Tongue (tissue), 2 donors: Measurements from ENCODE around the gene CASR. TPM values are rescaled to one million over a fixed set of nuclear protein-coding genes. Genes with fewer than 3 reads are reported as not detected.

ENCODE experiments used
- DNase-seq: peaks from one replicate; pipeline ENCODE4 v3.0.0-alpha.2; 2015
- total RNA-seq: library from RNA; depleted of rRNA; stranded (reverse); fragments of >200 nt; gene quantifications from one replicate; pipeline ENCODE4 v1.2.3, GENCODE V29; 2014

The CASR gene
- total RNA-seq, 1 donor from 2014 or later, result not detected

DNA sequence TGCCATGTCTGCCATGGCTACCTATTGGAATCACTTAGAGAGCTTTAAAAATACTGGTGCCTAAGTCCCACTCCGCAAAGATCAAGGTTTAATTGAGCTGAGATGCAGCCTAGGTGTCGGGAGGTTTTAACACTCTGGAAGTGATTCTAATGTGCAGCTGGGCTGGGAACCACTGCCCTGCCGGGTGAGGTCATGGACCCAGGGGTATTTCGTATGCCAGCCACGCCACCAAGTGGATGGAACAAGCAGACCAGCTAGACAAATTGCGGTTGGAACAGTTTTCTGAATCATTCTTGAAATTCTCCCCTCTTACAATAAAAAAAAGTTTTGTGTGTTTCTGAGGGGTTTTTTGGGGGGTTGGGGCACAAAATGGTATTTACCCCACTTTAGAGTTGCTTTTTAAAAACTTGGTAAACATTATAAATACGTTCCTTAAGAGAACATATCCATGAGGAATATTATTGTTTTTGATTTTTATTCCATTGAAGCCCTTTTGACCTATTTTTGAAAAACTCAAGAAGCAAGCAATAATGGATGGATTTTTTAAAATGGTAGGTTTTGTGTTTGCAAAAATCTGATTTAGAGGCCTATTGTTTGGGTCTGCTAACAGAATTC, 75.4 kb downstream of the CASR start:
- DNase-seq, result peak; percentile 68

DNA sequence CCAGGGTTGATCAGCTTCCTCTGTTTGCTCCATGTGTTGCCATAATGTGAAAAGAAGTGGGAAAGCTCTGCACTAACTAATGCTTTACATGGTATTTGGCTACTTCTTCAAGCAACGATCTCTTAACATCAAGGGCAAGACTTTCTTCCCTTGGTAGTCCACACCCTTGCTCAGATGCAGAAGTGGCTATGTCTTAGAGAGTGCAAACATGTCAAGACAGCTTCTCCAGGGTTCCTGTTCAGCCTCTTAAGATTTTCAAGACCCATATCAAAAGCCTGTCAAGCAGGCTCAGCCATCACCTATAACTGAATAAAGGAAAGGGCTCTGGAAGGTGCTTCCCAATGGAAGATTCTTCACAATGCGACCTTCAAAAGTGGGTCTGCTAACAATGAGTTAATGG, 76.7 kb downstream of the CASR start:
- no peak for DNase-seq

DNA sequence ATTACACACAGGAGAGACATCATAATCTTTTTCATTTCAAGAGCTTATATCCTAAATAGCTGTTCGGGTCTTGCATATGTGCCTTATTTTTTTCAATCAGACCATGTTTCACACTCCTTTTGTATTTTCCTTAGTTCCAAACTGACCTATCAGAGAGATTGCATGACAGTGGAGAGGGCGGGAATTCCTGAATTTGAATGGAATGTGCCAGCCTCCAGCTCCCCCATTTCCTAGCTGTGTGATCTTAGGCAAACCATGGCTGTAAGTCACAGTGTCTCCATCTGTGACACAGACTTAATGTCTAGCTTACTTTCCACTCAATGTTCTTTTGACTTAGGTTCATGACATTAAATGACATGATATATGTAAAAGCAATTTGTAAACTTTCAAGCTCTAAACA, 79.6 kb downstream of the CASR start:
- DNase-seq, result no peak

DNA sequence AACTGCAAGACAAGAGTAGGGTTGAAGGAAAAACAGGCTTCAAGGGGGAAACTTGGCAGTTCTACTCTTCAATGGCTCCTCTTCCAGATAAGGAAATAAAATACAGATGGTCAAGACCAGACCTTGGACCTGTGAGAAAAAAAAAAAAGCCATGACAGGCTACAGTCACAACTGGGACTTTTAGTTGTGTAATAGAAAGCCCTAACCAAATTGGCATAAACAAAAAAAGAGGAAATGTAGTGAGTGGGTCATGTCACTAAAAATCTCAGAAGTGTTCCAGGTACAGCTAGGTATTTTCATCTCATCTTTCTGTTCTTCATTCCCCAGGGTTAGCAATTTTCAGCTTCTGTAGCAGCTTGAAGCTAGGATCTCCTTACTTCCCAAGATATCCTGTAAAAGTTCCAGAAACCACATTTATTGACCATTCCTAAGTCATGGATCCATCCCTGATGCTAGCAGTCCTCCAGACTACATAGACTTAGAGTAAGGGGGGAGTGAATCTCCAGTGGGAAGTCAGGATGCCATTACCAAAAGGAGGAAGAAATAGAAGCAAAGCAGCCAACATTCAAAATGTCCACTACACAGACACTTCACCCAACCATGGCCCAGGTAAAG, 80.6 kb downstream of the CASR start:
- DNase-seq, result no peak

DNA sequence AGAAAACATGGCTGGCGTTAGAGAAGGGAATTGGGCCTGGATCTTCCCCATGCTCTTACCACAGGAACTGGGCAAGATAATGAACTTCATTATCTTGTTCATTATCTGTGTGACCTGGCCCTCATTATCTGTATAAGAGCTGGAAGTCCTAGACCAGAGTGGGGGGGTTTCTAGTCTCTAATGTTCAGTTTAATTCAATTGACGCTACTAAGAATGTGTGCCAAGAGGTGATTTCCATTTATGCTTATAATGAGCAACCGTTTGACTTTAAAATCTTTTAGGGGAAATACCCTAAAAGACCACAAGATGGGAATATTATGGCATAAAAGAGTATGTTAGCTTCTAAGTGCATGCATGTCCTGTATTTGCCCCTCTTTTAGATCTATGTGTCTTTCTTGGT, 82.5 kb downstream of the CASR start:
- no peak for DNase-seq

DNA sequence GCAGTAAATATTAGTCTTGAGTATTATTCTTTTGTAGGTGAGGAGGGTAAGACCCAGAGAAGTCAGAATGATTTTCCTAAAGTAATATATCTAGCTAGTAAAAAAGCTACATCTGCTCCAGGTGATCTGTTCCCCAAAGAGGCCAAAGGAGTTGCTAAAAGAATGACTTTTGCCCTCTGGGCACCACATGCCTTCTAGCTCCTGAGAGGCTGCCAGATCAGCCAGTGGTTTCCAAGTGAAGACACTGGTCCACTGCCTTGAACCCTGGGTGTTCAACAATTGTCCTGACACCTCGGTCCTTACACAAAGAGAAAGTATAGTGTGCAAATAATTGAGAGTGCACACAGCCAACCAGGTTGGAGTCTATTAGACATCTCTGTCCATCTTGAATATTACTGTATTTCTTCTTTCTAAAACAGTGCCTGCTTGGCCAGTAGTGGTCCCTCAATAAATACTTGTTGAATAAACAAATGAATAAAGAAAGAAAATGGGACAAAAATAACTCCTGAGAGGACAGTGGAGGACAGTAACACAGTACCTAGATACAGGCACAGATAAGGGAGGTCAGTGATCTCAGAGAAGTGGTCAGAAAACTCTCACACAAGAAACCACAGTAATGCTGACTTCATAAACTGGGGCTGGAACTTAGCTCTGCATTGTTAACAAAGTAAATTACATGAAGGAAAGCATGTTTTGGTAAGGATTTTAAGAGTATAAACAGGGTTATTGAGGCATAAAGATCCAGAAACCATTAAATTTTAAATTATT, 85.0 kb downstream of the CASR start:
- no peak for DNase-seq

DNA sequence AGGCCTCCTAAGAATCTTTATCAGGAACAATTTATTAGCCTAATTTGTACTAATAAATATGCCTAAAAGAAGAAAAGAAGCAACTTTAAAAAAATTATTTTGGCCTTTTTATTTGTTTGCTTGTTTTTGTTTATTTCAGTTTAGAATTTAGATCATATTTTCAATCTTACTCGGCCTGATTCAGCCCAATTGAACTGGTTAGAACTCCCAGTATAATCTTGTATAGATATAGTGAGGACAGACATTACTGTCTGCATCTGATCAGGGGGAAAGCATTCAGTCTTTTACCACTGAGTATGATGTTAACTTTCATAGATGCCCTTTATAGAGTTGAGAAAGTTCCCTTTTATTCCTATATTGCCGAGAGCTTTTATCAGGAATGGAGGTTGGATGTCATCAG, 85.6 kb downstream of the CASR start:
- no peak for DNase-seq

DNA sequence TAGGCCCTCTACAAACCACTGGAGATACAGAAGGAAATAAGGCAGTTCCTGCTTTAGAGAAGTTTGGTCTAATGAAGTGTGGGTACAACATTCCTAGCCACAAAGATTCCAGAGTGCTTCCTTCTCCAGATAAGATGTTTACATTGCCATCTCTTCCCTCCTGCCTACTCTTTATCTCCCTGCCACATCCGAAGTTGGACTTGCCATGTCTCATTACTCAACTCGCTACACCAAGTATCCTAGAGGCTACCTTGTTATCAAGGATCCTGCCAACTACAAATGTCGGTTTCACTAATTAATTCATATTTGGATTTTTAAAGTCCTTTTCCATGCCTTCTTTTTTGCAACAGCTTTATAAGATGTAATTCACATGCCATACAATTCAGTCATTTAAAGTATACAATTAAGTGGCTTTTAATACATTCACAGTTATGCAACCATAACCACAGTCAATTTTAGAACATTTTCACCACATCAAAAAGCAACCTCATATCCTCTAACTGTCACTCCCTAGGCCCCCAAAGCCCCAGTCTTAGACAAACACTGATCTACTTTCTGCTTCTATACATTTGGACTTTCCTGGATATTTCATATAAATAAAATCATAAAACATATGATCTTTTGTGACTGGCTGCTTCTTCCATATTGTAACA, 87.9 kb downstream of the CASR start:
- DNase-seq, result no peak

DNA sequence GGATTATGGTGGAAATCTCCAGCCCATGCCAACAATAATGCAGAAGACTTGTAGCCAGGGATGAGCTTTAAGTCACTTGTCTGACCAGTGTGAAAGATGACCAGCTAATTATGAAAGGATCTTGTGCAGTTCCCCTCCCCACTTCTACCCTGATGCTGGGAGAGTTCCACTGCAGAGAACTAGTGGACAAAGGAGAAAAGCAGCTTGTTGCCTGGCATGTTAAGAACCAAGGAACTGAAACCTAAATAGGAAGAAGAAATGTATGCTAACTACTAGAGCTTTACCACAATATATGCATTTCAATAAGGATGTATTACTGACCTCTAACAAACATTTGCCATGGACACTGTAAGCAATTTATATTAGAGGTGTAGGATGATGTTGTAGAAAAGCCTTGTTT, 89.4 kb downstream of the CASR start:
- no peak for DNase-seq

DNA sequence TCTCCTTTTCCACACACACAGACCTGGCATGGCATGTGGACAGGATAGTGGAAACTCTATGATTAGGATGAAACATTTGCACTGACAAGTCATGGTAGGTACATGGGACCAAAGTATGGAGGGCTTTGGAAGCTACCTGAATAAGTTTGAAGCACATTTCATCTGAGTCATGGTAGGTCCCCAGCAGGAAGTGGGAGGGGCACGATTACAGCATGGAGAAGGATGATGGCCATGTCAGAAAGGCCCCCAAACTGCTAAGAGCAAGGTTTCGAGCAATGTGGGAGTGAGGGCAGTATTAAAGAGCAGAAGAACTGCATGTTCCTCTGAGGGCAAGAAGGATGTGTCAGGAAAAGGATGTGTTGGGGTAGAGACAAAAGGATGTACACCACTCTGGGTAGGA, 90.0 kb downstream of the CASR start:
- no peak for DNase-seq

DNA sequence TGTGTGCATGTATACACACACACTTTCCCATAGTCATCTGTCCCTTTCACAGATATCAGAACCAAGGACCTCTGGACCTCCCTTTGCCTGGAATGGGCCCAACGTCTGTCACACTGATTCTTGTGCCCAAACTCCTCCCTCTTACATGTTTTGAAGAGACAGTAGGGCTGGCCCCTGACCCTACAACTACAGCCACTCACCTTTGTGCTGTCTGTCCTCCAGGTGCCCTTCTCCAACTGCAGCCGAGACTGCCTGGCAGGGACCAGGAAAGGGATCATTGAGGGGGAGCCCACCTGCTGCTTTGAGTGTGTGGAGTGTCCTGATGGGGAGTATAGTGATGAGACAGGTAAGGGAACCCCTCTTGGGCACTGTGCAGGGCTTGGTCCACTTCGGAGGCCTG, 98.4 kb downstream of the CASR start:
- no peak for DNase-seq

DNA sequence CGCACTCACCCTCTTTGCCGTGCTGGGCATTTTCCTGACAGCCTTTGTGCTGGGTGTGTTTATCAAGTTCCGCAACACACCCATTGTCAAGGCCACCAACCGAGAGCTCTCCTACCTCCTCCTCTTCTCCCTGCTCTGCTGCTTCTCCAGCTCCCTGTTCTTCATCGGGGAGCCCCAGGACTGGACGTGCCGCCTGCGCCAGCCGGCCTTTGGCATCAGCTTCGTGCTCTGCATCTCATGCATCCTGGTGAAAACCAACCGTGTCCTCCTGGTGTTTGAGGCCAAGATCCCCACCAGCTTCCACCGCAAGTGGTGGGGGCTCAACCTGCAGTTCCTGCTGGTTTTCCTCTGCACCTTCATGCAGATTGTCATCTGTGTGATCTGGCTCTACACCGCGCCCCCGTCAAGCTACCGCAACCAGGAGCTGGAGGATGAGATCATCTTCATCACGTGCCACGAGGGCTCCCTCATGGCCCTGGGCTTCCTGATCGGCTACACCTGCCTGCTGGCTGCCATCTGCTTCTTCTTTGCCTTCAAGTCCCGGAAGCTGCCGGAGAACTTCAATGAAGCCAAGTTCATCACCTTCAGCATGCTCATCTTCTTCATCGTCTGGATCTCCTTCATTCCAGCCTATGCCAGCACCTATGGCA, 100.5 kb downstream of the CASR start:
- no peak for DNase-seq

DNA sequence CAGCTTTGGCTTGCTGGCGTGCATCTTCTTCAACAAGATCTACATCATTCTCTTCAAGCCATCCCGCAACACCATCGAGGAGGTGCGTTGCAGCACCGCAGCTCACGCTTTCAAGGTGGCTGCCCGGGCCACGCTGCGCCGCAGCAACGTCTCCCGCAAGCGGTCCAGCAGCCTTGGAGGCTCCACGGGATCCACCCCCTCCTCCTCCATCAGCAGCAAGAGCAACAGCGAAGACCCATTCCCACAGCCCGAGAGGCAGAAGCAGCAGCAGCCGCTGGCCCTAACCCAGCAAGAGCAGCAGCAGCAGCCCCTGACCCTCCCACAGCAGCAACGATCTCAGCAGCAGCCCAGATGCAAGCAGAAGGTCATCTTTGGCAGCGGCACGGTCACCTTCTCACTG, 101.0 kb downstream of the CASR start:
- DNase-seq, result no peak

DNA sequence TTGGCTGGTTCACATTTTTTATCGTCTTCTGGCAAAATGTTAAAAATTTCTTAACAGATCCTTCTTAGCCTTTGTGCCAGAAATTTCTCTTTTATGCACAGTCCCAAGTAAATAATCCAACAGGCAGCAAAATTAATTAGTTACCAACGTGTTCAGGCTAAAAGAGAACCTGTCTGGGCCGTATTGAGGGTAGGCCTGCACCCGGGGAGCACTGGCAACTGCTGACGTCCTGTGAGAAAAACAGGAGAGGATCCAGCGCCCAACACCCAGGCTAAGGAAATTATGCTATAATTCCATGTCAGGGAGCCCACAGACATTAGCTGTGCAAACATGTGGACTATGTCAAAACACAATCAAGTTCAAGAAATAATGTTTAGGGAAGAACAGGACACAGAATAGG, 110.9 kb downstream of the CASR start:
- DNase-seq, result no peak

DNA sequence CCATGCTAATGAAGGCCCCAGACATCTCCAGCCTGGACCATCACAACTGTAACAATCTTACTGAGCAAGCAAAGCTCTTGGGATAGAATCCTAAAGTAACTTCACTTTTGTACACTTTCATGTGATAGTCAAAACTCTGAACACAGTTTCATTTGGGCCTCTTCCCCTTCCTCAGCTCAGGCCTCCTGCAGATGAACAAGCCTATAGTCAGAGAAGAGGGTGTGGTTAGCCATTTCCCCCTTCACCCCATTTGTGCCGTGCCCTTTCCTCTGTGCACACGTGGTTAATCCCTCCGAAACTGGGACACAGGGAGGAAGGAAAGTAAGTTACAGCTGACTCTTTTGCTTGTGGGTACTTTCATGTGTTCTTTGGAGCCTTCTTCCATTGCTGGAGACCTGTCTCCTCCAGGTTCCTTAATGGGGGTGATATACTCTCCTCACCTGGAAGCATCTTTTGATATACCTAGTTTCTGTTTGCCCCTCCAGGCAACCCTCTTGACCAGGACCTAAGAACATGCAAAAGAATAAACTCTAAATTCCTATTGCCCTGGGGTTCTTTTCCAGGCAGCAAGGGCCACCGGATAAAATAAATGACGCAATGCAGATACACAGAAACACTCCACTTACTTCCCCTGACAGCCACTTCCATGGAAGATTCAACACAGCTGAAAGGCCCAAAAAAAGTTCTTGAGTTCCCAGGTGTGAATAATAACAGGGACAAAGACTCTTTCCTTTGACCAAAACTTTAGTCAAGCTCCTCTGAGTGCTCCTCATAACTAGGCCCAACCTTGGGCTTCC, 112.0 kb downstream of the CASR start:
- no peak for DNase-seq

DNA sequence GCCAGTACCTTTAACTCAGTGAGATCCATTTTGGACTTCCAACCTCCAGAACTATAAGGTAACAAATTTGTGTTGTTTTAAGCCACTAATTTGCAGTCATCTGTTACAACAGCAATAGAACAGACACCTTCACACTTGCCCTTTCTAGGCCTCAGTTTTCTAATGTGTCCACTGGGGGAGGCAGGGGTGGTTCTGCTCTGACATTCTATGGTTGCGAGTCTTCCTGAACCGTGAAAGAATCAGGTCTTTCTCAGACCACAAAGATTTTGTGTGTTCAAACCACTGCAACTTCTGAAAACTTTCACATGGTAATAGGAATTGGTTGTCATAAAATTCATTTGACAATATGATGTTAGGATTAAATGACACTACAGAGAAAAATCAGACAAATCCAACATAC, 114.8 kb downstream of the CASR start:
- no peak for DNase-seq

DNA sequence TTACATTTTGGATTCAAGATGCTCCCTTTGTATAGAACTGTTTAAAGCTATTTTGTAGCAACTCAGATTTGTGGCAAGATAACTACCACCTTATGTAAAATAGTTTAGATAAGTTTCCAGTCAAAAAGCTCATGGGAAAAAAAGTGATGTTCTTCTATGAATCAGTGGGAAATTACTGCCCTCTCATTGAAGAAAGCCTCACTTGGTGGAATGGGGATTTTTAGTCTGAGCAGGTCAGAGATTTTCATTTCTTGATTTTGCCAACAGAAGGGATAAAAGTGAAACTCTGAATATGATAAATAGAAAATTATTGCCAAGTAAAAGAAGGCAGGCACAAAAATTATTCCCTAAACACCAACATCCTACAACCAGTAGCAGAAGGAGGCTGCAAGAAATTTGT, 115.7 kb downstream of the CASR start:
- no peak for DNase-seq

DNA sequence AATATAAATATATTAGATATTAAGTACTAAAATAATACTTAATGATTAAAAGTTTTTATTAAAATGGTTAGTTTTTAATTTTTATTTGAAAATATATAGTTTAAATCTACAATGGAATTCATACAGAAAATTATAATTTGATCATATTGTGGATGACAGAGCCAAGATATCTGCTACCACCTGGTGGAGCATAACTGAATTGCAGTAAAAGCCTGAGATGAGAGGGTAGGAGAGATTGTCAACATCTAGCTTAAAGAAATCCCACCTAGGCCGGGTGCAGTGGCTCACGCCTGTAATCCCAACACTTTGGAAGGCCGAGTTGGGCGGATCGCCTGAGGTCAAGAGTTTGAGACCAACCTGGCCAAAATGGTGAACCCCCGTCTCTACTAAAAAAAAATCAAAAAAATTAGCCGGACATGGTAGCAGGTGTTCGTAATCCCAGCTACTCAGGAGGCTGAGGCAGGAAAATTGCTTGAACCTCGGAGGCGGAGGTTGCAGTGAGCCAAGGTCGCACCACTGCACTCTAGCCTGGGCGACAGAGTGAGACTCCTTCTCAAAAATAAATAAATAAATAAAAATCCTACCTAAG, 116.5 kb downstream of the CASR start:
- DNase-seq, result no peak

DNA sequence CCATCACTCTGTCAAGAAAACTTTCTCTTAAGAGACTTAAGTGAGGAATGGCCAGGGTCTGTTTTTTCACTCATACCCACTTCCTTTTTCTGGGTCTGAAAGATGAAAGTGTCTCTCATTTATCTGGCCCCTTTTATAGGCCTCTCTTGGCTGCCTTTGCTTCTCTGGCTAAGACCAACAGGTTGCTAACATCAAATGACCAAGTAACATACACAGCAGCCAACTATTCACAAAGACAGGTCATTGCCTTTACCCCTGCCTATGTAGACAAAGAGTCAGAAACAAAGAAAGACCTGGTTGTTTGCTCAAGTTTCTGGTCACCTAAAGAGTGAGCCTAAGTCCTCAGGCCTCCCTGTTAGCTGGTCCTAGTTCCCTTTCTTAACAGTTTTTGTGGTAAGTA, 117.6 kb downstream of the CASR start:
- no peak for DNase-seq

DNA sequence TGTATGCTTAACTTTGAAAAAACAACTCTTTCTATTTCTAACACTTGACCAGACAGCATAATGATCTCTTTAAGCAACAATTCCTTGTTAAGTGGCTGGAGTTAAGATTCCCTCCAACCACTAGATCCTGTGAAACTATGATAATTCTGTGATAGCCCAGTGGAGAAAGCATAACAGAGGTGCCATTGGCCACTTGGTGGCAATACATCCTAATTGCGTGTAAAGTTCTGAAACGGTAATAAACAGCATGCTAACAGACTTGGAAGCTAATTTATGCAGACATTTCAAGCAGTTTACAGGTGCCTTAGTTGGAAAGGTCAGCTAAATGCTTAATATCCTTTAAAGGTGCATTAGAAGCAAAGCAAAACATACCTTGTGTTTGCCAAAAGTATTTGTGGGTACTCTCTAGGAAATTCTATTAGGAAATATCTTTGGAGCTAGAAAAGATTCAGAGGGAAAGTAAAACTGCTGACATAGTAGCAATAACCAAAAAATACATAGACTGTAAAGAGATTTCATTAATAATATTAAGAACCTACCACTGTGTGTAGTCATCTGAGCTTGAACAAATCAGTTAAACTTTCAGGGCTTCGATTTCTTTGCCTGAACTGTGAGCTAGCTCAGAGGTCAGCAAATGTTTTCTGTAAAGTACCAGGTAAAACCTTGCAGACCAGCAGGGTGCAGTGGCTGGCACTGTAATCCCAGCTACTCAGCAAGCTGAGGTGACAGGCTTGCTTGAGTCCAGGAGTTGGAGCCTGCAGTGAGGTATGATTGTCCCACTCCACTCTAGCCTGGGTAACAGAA, 122.6 kb downstream of the CASR start:
- DNase-seq, result no peak

DNA sequence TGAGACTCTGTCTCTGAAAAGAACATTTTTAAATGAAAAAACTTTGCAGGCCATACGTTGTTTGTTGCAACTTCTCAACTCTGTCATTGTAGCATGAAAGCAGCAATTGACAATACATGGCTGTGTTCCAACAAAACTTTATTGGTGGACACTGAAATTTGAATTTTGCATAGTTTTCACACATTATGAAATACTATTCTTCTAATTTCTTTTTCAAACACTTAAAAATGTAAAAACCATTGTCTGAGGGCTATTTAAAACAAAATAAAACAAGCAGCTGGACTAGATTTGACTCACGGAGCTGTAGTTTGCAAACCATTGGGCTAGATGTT, 123.1 kb downstream of the CASR start:
- no peak for DNase-seq
